Erythroblast (primary cell): ENCODE data around the gene NRGN.
"Not testable (repeated sequence)": the region's sequence is repeated elsewhere in the genome, so short reads cannot be mapped to it uniquely, and the experiment has no call there.

ENCODE experiments used
- DNase-seq, 2 experiments: peaks; one replicate each; lab custom pipeline; 2025; lab: John Stamatoyannopoulos, UW
- GATA1 ChIP-seq: IDR thresholded peaks from 2 replicates; pipeline ENCODE4 v1.6.1; 2011; ENCODE audit warnings: low read depth, mild to moderate bottlenecking, control low read depth, low read length, moderate library complexity
- POLR2A ChIP-seq: IDR thresholded peaks from 2 replicates; pipeline ENCODE4 v1.6.1; 2011; ENCODE audit warnings: mild to moderate bottlenecking, low read length

Gene NRGN

DNA sequence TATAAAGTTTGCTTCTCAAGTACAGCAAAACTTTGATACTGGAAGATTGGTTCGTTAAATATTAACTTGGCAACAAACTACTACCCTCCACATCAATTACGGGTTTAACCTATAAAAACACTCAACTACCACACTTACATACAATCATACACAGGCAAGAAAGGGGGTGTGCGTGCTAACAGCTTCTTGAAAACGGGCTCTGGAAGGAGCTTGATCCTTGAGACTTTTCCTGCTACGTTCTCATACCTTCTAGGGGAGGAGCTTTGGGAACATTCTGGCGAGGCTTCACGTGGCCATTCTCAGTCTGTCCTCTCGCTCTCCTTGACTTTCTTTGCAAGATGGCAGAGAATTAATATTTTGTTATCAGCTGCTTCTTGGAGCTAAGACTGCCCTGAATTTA lies 29.2 kb downstream of the NRGN start:
- no peak for DNase-seq

DNA sequence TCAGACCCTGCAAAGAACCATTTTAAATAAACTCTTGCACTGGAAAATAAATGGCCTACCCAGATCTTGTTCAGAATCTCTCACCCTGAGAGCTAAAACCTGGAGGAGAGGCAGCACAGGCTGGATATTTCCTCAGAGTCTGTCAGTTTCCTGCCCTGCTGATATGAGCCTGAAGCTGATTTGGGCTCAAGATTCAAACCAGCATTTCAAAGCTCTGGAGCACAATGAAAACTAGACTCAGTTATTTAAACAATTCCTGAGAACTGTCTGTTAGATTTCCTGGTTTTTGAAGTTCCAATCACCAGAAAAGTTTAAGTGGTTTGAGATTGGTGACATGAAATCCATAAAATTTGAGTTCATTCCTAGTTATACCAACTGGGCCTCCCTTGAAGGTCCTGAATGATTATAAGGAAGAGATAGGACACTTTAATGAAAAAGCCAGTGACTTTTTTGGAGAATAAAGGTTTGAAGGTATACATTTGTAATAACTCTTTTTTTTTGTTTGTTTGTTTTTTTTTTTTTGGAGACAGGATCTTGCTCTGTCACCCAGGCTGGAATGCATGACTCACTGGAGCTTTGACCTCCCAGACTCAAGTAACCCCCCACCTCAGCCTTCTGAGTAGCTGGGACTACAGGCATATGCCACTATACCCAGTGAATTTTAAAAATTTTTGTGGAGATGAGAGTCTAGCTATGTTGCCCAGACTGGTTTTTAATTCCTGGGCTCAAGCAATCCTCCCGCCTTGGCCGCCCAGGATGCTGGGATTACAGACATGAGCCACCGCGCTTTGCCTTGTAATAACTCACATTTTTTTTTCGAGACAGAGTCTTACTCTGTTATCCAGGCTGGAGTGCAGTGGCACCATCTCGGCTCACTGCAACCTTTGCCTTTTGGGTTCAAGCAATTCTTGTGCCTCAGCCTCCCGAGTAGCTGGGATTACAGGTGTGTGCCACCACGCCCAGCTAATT lies 30.3 kb downstream of the NRGN start:
- DNase-seq: no peak
- TF ChIP-seq POLR2A (no peak), GATA1 (no peak)

More for the DNA sequence above, 29.2 kb downstream of the NRGN start:
- TF ChIP-seq GATA1: no peak
- no peak for TF ChIP-seq POLR2A

DNA sequence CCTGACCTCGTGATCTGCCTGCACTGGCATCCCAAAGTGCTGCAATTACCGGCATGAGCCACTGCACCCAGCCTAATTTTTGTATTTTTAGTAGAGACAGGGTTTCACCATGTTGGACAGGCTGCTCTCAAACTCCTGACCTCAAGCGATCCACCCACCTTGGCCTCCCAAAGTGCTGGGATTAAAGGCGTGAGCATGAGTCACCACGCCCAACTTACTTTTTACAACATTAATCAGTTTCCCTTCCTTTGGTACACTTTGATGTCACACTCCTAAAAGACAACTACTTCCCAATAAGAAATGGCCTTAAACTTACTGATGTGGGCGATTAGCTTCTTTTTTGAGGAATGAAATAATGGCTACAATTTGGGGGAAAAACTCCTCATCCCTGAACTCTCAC lies 31.2 kb downstream of the NRGN start:
- DNase-seq: not testable (repeated sequence)

DNA sequence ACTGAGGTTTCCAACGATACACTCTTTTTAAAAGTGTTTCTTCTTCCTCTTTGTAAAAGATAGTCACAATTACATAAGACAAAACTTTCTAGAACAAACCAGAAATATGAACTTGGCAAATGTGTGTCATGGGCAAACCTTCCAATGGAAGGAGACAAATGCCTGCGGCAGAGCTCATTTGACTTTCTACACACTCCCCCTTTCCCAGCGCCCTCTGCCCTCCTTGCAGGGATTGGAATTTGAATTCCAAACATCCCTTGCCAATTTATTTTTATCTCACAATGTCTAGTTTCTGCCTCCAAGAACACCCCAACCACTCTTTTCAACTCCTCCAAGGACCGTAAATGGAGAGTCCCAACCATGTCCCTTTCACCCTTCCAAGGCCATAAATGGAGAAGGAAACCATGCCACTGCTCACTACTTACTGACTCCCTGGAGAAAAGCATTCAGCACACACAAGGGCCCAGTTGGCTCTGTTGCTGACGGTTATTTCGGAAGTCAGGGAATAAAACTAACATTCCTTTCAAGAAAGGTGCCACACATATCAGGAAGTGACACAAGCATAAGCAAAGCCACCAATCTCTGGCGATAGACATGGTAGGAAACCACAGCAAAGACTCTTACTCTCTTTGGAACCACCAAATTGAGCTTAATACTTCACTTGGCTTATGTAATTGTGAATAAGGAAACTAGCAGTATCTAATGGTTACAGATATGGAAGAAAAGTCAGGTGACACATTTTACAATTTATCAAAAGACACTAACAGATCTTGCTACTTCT lies 37.3 kb downstream of the NRGN start:
- TF ChIP-seq POLR2A: no peak
- no peak for TF ChIP-seq GATA1
- DNase-seq: no peak

DNA sequence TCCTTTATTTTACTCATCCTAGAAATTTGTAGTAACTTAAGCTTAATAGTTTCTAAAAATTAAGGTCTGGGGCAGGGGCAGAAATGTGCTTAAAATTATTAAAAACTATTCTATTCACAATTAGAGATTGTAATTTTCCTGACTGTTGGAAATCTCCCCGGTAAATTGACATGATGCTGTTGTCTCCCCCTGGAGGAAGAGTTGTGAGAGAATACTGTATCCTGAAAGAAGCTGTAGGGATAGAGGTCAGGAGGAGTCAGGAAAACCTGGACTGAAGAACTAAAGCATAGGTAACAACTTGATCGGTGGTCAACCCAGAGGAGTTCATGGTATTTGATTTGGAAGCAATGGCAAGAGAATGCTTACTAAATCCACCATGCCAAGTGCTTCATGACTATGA lies 38.5 kb downstream of the NRGN start:
- no peak for DNase-seq
- TF ChIP-seq GATA1: no peak

DNA sequence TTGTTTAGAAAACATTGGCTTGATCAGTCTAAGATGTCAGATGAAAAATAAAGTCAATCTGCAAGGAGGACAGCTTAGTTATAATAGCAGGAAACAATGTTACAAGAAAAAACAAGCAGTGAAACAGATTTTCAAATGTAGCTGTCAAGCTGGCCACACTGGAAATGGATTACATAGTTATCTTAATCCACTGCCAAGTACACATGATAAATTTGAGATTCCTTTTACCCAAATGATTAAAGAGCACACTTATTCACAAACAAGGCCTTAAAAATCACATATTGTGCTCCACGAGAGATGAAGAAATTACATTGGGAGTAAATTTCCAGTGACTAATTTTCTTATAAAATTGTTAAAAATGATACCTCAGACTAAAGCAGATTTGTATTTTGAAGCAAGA lies 39.8 kb downstream of the NRGN start:
- no peak for TF ChIP-seq POLR2A
- TF ChIP-seq GATA1: no peak
- no peak for DNase-seq

DNA sequence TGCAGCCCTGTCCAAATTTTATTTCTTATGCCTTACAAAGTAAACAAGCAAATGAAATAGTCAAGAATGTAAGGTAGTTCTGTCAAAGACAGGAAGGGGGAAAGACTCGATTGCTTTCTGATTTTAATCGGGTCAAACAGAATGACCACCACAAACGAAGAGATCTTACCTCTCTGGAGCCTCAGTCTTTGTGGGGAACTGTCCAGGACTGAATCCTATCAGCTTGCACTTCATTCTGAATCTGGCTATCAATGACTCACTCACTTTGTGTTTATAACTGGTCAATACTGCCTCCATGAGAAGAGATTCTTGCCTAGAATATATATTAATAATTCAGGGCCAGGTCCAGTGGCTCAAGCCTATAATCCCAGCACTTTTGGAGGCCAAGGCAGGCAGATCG lies 43.3 kb downstream of the NRGN start:
- DNase-seq: no peak
- TF ChIP-seq GATA1 (no peak), POLR2A (no peak)

DNA sequence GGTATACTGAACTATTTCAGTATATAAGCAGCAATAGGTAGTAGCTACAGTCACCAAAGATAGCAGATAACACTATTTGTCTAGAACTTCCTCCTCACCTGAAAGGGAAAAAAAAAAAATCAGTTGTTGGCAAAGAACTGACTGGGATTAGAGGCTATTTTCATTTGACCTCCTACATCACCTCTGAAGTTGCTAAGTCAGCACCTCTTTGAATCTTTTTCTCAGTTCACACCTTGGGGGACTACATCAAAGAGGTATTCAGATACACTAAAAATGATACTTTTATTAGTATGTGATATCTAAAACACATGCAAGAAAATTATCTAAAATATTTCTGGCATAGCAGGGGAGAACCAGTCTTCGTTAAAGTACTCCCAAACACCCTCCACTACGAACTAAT lies 44.3 kb downstream of the NRGN start:
- TF ChIP-seq GATA1 (no peak), POLR2A (no peak)
- DNase-seq: no peak

DNA sequence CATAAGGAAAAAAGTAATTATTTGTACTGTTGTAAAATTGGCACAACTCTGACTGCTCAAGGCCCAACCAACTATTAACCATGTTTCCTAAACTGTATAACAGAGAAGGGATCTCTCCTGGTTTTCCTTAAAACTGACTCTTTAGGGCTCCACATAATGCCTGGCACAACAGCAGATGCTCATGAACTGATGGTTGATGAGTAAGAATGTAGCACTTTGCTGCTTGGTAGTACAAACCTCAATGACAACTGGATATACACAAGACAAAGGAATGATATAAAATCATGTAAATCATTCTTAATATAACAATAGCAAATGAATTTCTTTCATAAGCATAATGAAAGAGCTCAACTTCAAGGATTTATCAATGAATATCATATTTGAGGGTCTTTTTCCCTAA lies 48.8 kb downstream of the NRGN start:
- no peak for DNase-seq
- TF ChIP-seq POLR2A (no peak), GATA1 (no peak)

DNA sequence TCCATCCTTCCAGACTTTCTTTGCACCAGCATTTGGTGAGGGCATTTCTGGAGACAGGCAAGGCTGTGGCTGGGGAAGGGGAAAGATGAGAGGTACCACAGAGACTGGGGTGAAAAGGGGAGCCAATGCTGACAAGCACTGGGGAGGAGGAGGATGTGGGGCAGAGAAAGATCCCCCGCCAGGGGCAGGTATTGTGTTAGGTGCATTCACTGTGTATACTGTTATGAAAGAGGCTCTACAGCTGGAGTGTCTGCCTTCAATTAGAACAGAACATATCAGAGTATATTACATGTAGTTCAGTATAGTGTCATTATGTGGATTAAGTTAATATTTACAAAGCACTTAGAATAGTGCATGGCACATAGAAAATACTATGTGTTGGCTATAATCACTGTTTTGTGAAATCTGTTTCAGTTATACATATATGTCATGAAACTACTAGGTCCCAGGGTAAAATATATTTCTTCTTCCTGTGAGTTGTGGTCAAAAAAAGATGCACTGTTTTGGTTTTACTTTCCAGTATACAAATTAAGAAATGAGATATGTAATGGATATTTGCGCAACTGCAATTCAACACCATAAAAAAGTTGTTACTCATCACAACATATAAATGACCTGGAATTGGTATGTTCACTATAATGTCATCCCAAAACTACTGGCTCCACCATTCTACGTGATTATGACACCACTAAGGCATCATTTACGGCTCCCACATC lies 52.0 kb downstream of the NRGN start:
- TF ChIP-seq POLR2A (no peak), GATA1 (no peak)
- DNase-seq: no peak

DNA sequence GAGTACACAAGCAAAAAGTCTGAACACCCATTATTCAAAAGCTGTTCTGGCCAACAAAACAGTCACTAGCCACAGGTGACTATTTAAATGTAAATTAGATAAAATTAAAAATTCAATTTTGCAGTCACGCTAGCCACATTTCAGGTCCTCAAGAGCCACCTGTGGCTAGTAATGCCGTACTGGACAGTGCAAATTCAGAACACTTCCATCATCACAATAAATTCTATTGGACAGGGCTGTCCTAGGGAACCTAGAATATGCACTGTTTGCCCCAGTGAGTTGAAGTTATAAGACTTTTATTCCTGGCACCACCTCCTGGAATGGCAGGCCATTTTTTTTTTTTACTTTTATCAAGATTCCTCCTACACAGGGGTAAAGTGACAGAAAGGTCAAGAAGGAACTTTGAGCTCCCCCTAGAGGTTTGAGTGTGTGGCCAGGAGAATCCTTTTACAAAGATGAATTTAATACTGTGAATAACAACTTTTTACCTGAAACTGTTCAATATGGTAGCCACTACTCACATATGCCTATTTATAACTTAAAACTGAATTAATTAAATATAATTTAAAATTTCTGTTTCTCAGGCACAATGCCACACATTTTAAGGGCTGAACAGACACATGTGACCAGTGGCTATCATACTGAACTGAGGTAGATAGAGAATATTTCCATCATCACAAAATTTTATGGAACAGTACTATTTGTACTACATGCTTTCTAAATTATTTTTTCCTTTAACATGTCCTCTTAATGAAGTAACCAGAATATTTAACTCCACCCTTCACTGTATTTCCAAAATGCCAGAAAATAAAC lies 53.9 kb downstream of the NRGN start:
- no peak for TF ChIP-seq GATA1
- no peak for TF ChIP-seq POLR2A
- DNase-seq: peak; percentile 66 to 76

DNA sequence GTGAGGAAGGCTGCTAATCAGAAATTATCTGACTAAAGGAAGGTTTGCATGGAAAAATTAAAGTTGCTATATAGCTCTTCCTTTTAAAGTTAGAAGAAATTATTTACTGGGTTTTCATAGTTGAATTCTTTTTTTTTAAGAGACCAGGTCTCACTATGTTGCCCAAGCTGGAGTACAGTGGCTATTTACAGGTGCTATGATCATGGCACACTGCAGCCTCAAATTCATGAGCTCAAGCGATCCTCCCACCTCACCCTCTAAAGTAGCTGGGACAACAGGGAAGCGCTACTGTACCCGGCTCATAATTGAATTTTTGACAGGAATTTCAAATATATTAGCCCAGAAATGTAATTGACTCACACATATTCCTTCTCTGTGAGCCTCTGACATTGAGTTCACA lies 56.6 kb downstream of the NRGN start:
- no peak for DNase-seq

More for the DNA sequence above, 56.6 kb downstream of the NRGN start:
- TF ChIP-seq POLR2A (no peak), GATA1 (no peak)
